Stomach (tissue), 4 donors: Measurements from ENCODE around the gene BRCA1.

Experiments
- CTCF ChIP-seq, 7 experiments: fragments of 450-650 bp in 4 of 7; fragments of 200-600 bp in 3 of 7; sonication (generic) in 3 of 7; IDR thresholded peaks; one replicate each; pipeline ENCODE4 v1.5.1; 2016 to 2019; ENCODE audit warnings: antibody characterized with exemption in 7 of 7, control low read depth in 2 of 7, mild to moderate bottlenecking in 1 of 7
- EP300 ChIP-seq: sonication (generic); formaldehyde crosslinking; IDR thresholded peaks from one replicate; pipeline ENCODE4 v1.6.1; 2017; ENCODE audit warnings: antibody characterized with exemption
- POLR2A ChIP-seq, 4 donors: fragments of 450-650 bp; IDR thresholded peaks; one replicate each; pipeline ENCODE4 v1.6.1; 2016; ENCODE audit warnings: antibody characterized with exemption in 4 of 4, control low read depth in 2 of 4, mild to moderate bottlenecking in 1 of 4, moderate library complexity in 1 of 4
- POLR2AphosphoS5 ChIP-seq, 3 donors: sonication (generic); formaldehyde crosslinking; IDR thresholded peaks; one replicate each; pipeline ENCODE4 v1.6.1; 2016; ENCODE audit warnings: antibody characterized with exemption in 3 of 3

GRCh38 chr17:43018008-43018853 lies 106.9 kb downstream of the BRCA1 start:
- TF ChIP-seq CTCF (IDR thresholded peaks at IDR 0.05) (no peak), POLR2A (IDR thresholded peaks at IDR 0.05) (no peak), POLR2AphosphoS5 (IDR thresholded peaks at IDR 0.05) (no peak), EP300 (no peak)
